ENCODE results near the gene MRPS34.

- TF ChIP-seq CTCF (IDR thresholded peaks at IDR 0.05; ENCODE audit: borderline replicate concordance, extremely low read depth, low read length, poor library complexity, severe bottlenecking) (no peak), EZH2 (IDR thresholded peaks at IDR 0.05; ENCODE audit: borderline replicate concordance, low read depth, low read length, severe bottlenecking) (no peak)
Observed at GRCh38 chr16:1821861-1822611, 49.1 kb upstream of the MRPS34 start.
